ENCODE data around the gene RAF1.
"Not testable (repeated sequence)": the region's sequence is repeated elsewhere in the genome, so short reads cannot be mapped to it uniquely, and the experiment has no call there.

RAF1 gene

DNA sequence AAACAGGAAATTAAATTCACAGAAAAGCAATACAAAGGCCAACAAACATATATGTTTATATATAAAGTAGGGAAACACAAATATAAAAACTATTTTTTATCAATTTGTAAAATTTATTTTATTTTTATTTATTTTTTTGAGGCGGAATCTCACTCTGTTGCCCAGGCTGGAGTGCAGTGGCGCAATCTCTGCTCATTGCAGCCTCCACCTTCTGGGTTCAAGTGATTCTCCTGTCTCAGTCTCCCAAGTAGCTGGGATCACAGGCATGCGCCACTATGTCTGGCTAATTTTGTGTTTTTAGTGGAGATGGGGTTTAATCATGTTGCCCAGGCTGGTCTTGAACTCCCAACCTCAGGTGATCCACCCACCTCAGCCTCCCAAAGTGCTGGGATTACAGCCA is 39.0 kb downstream of the RAF1 start:
- H3K27ac ChIP-seq (ENCODE audit: low read depth, low read length); H3K36me3 ChIP-seq (ENCODE audit: control insufficient read depth, insufficient read depth, low read length); H3K4me1 ChIP-seq (ENCODE audit: control insufficient read depth, insufficient read depth, low read length); H3K4me3 ChIP-seq (ENCODE audit: low read length); H3K27me3 ChIP-seq (ENCODE audit: control insufficient read depth, insufficient read depth, low read length); H3K9ac ChIP-seq (ENCODE audit: low read length): not testable (repeated sequence)

DNA sequence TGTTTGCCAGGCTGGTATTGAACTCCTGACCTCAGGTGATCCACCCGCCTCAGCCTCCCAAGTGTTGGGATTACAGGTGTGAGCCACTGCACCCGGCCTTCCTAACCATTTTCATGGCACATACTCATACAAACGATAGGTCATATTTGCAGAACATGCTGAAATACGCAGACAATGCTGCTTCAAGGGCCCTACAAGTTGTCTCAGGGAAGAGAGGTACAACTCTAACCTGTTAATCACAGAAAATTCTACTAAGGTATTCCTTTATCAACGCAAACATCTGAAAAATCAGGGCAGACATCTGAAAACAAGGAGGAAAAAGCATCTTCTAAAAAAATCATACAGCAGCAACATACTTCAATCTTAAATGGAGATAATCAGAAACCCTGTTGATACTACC is 39.9 kb downstream of the RAF1 start:
- H3K36me3 ChIP-seq (ENCODE audit: control insufficient read depth, insufficient read depth, low read length), result no peaks in the 10 kb centered on the region
- no peaks in the 10 kb centered on the region for H3K27me3 ChIP-seq (ENCODE audit: control insufficient read depth, insufficient read depth, low read length)
- no peaks in the 10 kb centered on the region for H3K4me1 ChIP-seq (ENCODE audit: control insufficient read depth, insufficient read depth, low read length)
- H3K4me3 ChIP-seq (ENCODE audit: low read length), result no peak overlapping the region
- H3K9ac ChIP-seq (ENCODE audit: low read length), result no peak overlapping the region
- H3K27ac ChIP-seq (ENCODE audit: low read depth, low read length), result no peak overlapping the region

DNA sequence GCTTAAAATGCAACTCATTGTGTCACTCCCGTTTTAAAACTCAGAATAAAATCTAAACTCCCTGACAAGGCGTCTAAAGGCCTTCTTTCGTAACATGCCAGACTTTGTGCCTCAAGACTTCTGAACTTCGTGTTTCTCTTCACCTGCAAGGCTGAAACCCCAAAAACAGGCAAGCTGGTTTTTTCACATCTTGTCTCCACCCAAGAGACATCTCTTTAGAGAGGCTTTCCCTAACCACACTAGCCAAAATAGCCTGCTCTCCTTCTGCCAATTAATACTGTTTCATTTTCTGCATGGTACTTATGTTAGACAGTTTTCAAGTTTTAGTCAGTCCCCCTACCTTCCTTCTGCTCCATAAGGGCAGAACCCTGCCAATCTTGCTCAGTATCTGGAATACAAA is 41.6 kb downstream of the RAF1 start:
- Histone ChIP-seq H3K4me1 (ENCODE audit: control insufficient read depth, insufficient read depth, low read length) (no peaks in the 10 kb centered on the region), H3K27ac (ENCODE audit: low read depth, low read length) (no peak overlapping the region), H3K4me3 (ENCODE audit: low read length) (no peak overlapping the region), H3K27me3 (ENCODE audit: control insufficient read depth, insufficient read depth, low read length) (no peaks in the 10 kb centered on the region), H3K36me3 (ENCODE audit: control insufficient read depth, insufficient read depth, low read length) (peaks cover 5% of the 10 kb centered on the region), H3K9ac (ENCODE audit: low read length) (no peak overlapping the region)

DNA sequence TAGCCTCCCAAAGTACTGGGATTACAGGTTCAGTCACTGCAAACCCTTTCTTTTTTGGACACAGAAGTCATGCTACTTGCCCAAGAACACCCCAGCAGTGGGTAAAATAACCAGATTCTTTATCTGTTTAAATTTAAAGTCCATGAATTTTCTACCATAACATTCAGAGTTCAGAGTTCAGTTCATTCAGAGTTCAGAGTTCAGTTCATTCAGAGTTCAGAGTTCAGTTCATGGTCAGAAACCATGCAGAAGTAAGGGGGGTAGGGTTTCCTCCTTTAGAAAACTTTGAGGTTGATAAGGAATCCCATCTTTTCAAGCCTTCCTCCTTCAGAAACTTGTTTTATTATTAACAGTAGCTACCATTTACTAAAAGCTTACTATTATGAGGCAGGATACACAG is 43.2 kb downstream of the RAF1 start:
- H3K4me3 ChIP-seq (ENCODE audit: low read length), result no peak overlapping the region
- H3K4me1 ChIP-seq (ENCODE audit: control insufficient read depth, insufficient read depth, low read length), result no peaks in the 10 kb centered on the region
- no peak overlapping the region for H3K27ac ChIP-seq (ENCODE audit: low read depth, low read length)
- H3K9ac ChIP-seq (ENCODE audit: low read length), result no peak overlapping the region
- H3K27me3 ChIP-seq (ENCODE audit: control insufficient read depth, insufficient read depth, low read length), result no peaks in the 10 kb centered on the region
- peaks cover 7% of the 10 kb centered on the region for H3K36me3 ChIP-seq (ENCODE audit: control insufficient read depth, insufficient read depth, low read length)

DNA sequence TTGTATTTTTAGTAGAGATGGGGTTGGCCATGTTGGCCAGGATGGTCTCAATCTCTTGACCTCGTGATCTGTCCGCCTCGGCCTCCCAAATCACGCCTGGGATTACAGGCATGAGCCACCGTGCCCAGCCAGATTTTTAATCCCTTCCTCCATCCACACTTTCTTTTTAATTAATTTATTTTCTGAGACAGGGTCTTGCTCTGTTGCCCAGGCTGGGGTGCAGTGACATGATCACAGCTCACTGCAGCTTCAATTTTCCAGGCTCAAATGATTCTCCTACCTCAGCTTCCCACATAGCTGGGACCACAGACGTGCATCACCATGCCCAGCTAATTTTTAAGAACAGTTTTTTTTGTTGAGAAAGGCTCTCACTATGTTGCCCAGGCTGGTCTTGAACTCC is 43.6 kb downstream of the RAF1 start:
- Histone ChIP-seq H3K4me1 (ENCODE audit: control insufficient read depth, insufficient read depth, low read length) (no peaks in the 10 kb centered on the region), H3K27me3 (ENCODE audit: control insufficient read depth, insufficient read depth, low read length) (no peaks in the 10 kb centered on the region), H3K4me3 (ENCODE audit: low read length) (no peak overlapping the region), H3K27ac (ENCODE audit: low read depth, low read length) (no peak overlapping the region), H3K9ac (ENCODE audit: low read length) (no peak overlapping the region), H3K36me3 (ENCODE audit: control insufficient read depth, insufficient read depth, low read length) (peaks cover 7% of the 10 kb centered on the region)

DNA sequence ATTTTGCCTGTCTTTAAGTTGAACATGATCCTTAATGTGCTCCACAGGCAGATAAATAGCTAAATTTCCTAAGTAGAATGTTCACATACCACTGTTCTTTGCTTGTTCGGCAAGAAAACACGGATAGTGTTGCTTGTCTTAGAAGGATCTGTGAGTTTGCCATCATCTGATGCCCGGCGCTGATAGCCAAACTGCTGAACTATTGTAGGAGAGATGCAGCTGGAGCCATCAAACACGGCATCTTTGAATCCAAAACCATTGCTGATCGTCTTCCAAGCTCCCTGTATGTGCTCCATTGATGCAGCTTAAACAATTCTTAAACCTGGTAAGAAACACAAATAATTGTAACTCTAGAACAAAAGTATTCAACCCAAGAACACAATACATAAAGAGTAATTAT is 45.5 kb downstream of the RAF1 start:
- Histone ChIP-seq H3K4me1 (ENCODE audit: control insufficient read depth, insufficient read depth, low read length) (no peaks in the 10 kb centered on the region), H3K9ac (ENCODE audit: low read length) (no peak overlapping the region), H3K4me3 (ENCODE audit: low read length) (no peak overlapping the region), H3K27me3 (ENCODE audit: control insufficient read depth, insufficient read depth, low read length) (no peaks in the 10 kb centered on the region), H3K36me3 (ENCODE audit: control insufficient read depth, insufficient read depth, low read length) (peaks cover 7% of the 10 kb centered on the region), H3K27ac (ENCODE audit: low read depth, low read length) (no peak overlapping the region)

DNA sequence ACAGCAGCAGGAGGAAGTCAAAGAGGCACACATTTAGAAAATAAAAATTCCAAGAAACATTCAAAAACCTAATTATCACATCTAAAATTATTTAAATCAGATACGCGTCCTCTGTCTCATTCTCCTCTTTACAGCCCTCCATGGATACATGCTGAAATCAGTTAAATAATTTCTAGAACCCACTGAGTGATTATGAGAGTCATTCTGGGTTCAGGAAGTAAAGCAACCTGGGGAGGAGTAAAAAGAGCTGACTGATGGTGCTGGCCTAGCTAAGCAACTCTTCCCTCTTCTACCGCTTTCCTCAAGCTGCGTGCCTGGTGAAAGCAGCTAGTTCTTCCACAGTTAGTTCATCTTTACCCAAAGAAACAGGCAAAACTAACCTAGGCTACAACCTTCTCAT is 48.7 kb downstream of the RAF1 start:
- Histone ChIP-seq H3K4me3 (ENCODE audit: low read length) (no peak overlapping the region), H3K27ac (ENCODE audit: low read depth, low read length) (no peak overlapping the region), H3K9ac (ENCODE audit: low read length) (no peak overlapping the region), H3K36me3 (ENCODE audit: control insufficient read depth, insufficient read depth, low read length) (peaks cover 9% of the 10 kb centered on the region), H3K4me1 (ENCODE audit: control insufficient read depth, insufficient read depth, low read length) (no peaks in the 10 kb centered on the region), H3K27me3 (ENCODE audit: control insufficient read depth, insufficient read depth, low read length) (no peaks in the 10 kb centered on the region)

DNA sequence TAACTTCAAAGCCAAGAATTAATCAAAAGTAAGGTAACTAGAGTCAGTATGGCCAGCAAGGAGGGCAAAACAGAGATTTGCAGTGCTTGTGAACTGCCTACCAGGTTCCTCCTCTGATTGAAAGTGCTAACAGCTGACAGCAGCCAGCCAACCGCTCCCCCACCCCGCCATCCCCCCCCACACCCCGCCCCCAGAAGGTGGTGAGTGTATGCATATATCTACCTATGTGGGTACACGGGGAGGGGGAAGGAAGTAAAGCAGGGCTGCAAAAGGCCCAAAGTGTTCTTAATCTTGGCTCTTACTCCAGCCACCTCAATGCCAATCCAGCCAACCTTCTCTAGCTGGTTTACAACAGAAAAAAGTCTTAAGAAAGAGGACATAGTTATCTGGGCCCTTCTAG is 50.7 kb downstream of the RAF1 start:
- H3K27me3 ChIP-seq (ENCODE audit: control insufficient read depth, insufficient read depth, low read length), result no peaks in the 10 kb centered on the region
- H3K4me3 ChIP-seq (ENCODE audit: low read length), result no peak overlapping the region
- H3K4me1 ChIP-seq (ENCODE audit: control insufficient read depth, insufficient read depth, low read length), result no peaks in the 10 kb centered on the region
- no peak overlapping the region for H3K9ac ChIP-seq (ENCODE audit: low read length)
- H3K36me3 ChIP-seq (ENCODE audit: control insufficient read depth, insufficient read depth, low read length), result peaks cover 7% of the 10 kb centered on the region
- no peak overlapping the region for H3K27ac ChIP-seq (ENCODE audit: low read depth, low read length)

DNA sequence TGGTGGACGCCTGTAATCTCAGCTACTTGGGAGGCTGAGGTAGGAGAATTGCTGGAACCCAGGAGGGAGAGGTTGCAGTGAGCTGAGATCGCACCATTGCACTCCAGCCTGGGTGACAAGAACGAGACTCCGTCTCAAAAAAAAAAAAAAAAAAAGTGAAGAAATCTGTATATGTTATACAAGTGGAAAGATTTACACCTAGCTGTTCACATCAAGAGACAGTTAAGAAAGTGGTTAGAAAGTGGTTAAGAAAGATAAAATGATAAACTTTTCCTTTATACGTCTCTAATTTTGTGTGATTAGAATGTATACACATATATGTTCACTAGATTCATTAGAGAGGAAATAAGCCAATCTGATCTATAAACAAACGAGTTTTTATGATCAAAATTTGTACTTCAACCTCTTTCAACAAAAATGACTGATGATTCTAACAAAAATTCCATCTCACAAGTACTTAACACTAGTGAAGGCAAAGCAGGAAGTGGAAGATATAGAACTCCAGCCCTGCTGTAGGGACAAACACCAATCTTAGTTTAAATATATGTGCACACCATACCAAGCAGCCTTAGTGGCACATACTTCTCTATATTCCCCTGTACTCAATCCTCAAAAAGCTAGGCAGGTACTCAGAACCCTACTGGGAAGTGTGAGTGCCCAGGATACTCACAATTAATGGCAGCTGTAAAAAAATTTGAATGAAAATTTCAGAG is 51.2 kb downstream of the RAF1 start:
- no peak overlapping the region for H3K27ac ChIP-seq (ENCODE audit: low read depth, low read length)
- H3K9ac ChIP-seq (ENCODE audit: low read length), result no peak overlapping the region
- H3K4me3 ChIP-seq (ENCODE audit: low read length), result no peak overlapping the region
- H3K36me3 ChIP-seq (ENCODE audit: control insufficient read depth, insufficient read depth, low read length), result peaks cover 4% of the 10 kb centered on the region
- no peaks in the 10 kb centered on the region for H3K4me1 ChIP-seq (ENCODE audit: control insufficient read depth, insufficient read depth, low read length)
- H3K27me3 ChIP-seq (ENCODE audit: control insufficient read depth, insufficient read depth, low read length), result no peaks in the 10 kb centered on the region

DNA sequence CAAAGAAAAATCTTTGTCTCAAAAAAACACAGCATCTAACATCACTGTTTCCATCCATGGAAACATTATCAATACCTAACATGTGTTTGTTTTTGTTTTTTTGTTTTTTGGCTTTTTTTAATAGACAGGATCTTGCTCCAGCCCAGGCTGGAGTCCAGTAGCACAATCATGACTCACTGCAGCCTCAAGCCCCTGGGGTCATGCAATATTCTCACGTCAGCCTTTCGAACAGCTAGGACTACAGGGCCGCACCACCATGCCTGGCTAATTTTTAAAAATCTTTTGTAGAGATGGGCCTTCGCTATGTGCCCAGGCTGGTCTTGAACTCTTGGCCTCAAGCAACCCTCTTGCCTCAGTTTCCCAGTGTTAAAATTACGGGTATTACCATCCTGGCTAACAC is 52.8 kb downstream of the RAF1 start:
- H3K4me3 ChIP-seq (ENCODE audit: low read length), result no peak overlapping the region
- H3K36me3 ChIP-seq (ENCODE audit: control insufficient read depth, insufficient read depth, low read length), result peaks cover 6% of the 10 kb centered on the region
- H3K4me1 ChIP-seq (ENCODE audit: control insufficient read depth, insufficient read depth, low read length), result no peaks in the 10 kb centered on the region
- no peaks in the 10 kb centered on the region for H3K27me3 ChIP-seq (ENCODE audit: control insufficient read depth, insufficient read depth, low read length)
- H3K9ac ChIP-seq (ENCODE audit: low read length), result no peak overlapping the region
- H3K27ac ChIP-seq (ENCODE audit: low read depth, low read length), result no peak overlapping the region

DNA sequence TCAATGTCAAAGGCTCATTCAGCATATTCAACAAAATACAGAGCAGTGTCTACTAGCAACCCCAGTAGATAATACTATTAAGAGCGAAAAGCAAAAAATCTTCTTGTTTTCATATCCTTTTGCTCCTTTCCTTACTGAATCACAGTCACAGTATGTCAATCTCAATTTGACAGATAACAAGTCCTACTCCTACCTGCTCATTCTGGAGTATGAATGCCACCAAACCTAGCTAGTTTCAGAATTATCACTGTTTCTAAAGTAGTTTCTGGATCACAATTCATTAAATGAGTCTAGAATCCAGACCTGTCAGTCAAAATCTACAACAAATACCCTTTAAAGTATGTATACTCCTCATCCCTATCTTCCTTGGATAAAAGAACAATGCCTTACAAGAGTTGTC is 55.5 kb downstream of the RAF1 start:
- H3K9ac ChIP-seq (ENCODE audit: low read length), result no peak overlapping the region
- H3K27me3 ChIP-seq (ENCODE audit: control insufficient read depth, insufficient read depth, low read length), result no peaks in the 10 kb centered on the region
- H3K27ac ChIP-seq (ENCODE audit: low read depth, low read length), result no peak overlapping the region
- H3K36me3 ChIP-seq (ENCODE audit: control insufficient read depth, insufficient read depth, low read length), result peaks cover 12% of the 10 kb centered on the region
- no peak overlapping the region for H3K4me3 ChIP-seq (ENCODE audit: low read length)
- H3K4me1 ChIP-seq (ENCODE audit: control insufficient read depth, insufficient read depth, low read length), result no peaks in the 10 kb centered on the region

DNA sequence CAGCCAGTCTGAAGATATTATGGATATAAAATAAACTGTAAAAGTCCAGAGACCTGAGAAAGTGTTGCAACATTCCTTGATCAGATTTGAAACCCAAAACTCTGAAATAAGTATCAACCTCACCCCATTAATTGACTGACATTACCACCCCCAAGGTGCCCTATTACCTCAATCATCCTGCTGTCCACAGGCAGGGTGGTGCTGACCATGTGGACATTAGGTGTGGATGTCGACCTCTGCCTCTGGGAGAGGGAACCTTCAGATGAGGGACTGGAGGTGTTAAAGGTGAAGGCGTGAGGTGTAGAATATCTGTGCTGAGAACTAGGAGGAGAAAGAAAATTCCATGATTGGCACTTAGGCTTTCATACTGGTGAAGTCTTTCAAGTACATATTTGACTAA is 59.9 kb downstream of the RAF1 start:
- no peak overlapping the region for H3K9ac ChIP-seq (ENCODE audit: low read length)
- H3K36me3 ChIP-seq (ENCODE audit: control insufficient read depth, insufficient read depth, low read length), result peaks cover 25% of the 10 kb centered on the region
- H3K27ac ChIP-seq (ENCODE audit: low read depth, low read length), result no peak overlapping the region
- H3K27me3 ChIP-seq (ENCODE audit: control insufficient read depth, insufficient read depth, low read length), result no peaks in the 10 kb centered on the region
- H3K4me1 ChIP-seq (ENCODE audit: control insufficient read depth, insufficient read depth, low read length), result no peaks in the 10 kb centered on the region
- no peak overlapping the region for H3K4me3 ChIP-seq (ENCODE audit: low read length)

DNA sequence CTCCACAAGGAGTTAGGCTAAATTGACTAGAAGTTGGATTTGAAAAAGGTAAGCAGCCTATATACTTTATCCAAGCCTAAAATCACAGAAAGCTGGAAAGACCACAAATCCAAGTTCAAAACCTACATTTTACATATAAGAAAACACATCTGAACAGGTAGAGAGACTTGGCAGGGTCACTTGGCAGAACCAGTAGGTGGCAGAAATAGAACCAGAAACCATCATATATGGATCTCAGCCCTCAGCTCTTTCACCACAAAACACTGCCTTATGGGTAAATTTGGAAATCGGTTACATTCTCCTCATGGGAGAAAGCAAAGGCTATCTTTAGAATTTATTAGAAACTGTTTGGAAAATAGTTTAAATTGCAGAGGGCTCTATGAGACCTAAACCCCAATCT is 62.8 kb downstream of the RAF1 start:
- Histone ChIP-seq H3K36me3 (ENCODE audit: control insufficient read depth, insufficient read depth, low read length) (peaks cover 30% of the 10 kb centered on the region), H3K27ac (ENCODE audit: low read depth, low read length) (no peak overlapping the region), H3K4me3 (ENCODE audit: low read length) (no peak overlapping the region), H3K27me3 (ENCODE audit: control insufficient read depth, insufficient read depth, low read length) (no peaks in the 10 kb centered on the region), H3K9ac (ENCODE audit: low read length) (no peak overlapping the region), H3K4me1 (ENCODE audit: control insufficient read depth, insufficient read depth, low read length) (no peaks in the 10 kb centered on the region)
